ENCODE results near the gene PRDM11.

PRDM11 gene

GRCh38 chr11:45157247-45158209, 11.1 kb downstream of the PRDM11 start:
- DNase-seq = peak in 6 of 56 donors; percentile 14 to 61 (median 30)

GRCh38 chr11:45158210-45158731, 11.8 kb downstream of the PRDM11 start:
- peak in 1 of 56 donors; percentile 19 for DNase-seq

- DNase-seq = peak in 1 of 56 donors; percentile 20
Observed at GRCh38 chr11:45158891-45159605, 12.6 kb downstream of the PRDM11 start.

- no peak for DNase-seq
Observed at GRCh38 chr11:45159781-45160365, 13.4 kb downstream of the PRDM11 start.

DNA sequence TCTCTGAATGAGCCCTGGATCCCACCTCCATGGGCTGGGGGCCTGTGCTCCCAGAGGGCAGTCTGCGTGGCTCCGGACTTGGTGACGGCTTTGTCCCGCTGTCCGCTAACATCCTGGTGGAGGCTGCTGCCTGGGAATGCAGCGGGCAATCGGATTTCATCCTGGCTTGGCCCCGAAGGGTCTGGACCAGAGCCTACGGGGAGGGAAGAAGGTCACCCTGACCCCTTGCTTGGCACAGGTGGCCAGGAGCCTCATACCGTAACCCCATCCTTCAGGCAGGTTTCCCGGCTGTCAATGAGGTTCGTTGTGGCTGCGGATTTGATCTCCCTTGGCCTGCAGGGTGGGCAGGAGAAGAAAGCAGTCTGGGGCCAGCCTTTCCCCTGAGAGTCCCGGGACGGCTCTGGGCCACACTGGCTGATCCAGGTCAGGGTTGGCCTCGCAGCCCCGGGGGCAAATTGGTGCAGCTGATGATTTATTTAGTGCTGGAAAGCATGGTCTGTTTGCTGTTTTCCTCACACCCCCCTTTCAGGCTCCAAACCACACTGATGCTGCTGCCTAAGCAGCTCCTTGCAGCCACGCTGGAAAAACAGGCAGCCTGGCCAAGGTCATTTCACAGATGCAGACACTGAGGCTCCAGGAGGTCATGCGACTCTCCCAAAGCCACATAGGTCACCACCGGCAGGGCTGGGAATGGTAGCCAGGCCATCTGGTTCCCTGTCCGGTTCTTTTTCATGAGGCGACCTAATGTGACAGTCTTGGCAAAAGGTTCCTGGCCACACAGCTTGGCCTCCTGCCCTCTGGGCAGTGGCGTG, 15.0 kb downstream of the PRDM11 start:
- peak in 6 of 56 donors; percentile 19 to 47 (median 28) for DNase-seq

DNA sequence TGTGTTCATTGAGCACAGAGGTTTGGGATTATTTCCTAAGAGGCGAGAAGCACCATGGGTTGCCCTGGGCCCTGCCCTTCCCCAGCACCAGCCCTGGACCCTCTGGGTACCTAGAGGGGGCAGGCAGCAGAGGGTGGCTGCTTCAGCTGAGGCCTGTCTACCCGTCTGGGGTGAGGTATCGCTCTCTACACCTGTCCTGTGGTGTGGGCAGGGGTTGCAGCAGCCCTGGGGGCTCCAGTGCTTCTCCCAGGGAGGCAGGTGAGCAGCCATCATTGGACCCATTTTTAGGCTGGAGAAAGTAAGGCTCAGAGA, 15.6 kb downstream of the PRDM11 start:
- DNase-seq = no peak

DNA sequence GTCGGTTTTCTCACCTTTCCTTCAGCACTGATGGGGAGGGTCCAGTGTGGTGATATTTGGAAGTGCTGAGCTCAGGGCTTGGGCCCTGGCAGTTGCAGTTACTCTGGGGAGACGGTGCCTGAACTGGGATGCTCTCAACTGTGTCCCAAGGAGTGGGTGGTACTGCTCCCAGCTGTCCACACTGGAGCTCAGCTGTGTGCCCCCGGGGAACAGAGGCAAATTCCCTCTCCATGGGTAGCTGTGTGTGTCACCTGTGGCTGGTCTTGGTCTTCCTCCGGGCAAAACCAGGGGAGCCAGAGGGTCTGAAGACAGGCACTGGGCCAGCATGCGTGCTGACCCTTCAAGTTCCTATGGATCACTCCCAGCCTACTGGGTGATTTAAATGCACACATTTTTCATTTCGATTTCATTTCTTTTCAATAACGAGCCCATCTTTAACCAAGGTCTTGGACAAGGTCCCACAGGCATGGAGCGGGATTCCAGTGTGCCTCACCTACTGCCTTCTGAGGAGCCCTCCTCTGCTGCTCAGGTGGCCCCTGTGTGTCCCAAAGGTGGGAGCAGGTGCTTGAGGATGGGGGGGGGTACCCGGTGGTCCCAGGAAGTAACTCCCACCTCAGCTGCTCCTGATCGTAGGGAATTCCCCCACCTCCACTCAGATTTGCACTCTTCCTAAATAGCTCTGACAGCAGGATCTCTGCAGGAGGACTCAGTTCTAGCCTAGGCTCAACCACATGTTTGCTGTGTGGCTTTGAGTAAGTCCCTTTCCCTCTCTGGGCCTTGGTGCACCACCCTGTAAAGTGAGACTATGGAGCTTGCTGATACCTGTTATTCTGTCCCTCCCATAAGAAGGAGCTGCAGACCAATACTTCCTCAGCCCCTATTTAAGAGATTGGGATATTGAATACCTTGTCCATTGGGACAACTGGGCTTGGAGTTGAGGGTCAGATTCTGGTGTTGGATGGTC, 16.8 kb downstream of the PRDM11 start:
- no peak for DNase-seq

- DNase-seq = peak in 15 of 56 donors; percentile 10 to 60 (median 42)
Observed at GRCh38 chr11:45163956-45164575, 17.6 kb downstream of the PRDM11 start.

DNA sequence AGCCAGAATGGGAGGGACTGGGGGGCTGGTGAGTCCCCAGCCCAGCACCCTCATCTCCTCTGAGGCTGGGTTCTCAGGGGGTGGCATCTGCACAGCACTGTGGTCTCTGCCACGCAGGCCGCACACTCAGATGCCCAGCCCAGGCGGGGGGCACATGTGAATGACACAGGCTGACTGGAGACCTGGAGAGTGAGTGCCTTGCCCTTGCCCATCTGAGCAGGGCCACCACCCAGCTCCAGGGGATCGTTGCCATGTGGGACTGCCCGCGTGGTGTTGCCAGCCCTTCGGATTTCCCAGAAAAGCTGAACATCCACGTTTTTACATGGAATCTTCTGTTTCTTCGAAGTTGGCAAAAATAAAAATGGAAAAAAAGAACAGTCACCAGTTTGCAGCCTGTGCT, 18.9 kb downstream of the PRDM11 start:
- DNase-seq = no peak

DNA sequence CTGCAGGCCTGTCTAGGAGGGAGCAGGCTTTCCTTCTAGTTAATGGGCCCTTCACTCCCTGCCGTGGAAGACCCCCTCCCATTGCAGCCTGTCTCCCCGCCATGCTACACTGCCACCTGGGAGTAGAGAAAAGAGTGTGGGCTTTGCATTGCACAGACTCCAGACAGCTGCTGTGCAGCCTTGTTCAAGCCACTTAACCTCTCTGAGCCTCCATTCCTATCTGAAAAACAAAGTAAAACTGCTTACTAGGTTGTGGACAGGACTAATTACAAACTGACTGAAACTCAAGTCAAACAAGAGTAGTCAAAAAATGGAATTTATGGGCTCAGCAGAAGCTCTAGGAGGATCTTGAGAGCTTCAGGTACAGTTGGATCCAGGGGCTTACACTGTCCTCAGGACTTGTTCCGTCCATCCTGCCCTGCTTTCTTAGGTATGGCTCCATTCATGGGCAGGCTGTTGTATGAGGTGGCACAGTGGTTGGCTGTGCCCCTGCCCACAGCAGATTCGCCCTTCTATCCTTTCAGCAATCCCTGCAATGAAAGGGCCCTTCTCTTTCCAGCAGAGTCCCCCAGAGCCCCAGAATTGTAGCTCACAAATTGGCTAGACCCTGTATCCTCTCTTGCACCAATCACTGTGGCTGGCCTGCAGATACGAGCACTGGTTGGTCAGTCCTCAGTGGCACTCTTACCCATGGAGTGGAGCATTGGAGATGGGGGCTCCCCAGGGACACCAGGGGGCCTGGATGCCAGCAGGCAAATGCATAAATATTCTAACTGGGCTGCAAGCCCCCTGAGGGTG, 19.6 kb downstream of the PRDM11 start:
- DNase-seq = no peak

DNA sequence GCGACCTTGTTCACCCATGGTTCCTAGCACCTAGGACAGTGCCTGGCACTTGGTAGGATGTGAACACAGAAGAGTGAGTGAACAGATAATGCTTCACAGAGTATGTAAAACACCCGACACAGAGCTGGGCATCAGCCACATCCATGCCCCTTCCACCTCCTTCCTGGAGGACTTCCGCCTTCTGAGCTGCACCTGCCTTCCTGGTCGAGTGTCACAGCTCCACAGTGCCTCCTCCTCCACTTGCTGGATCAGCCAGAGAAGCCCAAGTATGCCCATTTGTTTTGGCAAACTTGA, 20.1 kb downstream of the PRDM11 start:
- DNase-seq = no peak

DNA sequence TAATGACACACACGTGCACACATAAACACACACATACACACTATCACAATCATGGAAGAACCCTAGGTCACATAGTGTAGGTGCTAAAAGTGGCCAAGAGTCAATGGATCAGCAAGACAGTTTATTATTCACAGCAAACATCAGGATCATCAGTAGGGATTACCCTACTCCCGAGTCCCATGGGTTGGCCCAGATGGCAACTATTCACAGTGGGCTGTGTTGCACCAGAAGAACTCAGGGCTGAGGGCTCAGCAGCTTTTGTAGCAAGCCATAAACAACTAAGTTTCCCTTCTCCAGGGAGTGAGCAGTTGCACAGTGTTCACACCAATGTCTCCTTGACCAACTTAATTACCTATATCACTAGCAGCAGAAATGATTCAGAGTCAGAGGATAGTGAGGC, 20.8 kb downstream of the PRDM11 start:
- DNase-seq = no peak

DNA sequence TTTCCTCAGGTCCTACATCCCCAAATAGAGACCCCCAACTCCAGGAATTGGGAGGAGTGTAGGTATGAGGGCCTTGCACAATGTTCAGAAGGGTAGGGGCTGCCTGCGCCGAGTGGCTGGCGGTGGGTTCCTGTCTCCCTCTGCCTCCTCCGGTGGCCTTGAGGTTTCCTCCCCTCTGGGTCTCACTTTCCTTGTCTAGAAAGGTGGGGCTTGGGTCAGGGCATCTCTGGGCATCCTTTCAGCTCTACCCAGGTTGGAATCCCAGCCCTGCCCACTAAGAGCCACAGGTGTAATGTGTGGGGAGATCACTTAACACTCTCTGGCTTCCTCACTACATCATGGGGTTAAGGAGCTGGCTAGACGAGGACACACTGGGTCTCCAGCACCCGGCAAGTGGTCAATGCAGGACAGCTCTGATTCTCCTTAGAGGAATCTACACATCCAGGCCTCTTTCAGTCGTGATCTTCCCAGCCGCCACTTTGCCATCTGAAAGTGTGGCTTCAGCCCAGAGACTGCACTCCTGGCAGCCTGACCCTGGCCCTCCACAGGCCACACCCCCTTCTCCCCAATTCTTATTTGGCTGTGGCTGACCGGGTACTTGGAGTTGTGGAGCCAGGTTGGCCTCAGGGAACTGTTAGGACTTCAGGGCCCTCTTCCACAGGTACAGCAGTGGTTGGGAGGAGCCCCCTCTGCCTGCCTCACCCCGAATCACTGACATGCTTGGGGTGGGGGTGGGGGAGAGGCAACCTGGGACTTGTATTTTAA, 22.1 kb downstream of the PRDM11 start:
- no peak for DNase-seq

DNA sequence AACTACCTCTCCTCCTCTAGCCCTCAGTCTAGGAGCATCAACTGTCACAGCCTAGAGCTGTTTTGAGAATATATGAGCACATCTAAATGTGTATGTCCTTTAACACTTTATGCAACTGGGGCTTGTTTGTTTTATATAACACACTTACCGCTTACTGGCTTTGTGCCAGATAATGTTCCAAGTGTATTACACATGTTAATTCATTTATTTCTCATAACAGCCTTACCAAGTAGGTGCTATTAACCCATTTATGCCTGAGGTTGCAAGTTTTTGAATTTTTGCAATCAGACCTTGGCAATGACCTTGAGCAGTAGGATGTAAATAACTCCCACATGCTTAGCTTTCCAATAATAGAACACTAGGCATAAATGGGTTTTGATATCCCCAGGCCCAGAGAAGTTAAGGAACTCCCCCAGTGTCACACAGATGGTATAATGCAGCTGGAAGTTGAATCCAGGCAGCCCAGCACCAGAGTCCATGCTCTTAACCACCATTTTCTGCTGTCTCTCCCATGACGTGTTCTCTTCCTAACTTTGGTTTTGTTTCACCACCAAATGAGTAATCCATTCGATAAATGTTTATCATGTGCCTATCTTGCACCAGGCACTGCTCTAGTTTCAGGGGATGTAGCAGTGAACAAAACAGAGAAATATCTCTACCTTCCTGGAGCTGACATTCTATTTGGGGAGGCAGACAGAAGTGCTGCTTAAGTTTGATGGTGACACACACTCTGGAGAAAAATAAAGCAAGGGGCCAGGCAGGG, 23.1 kb downstream of the PRDM11 start:
- no peak for DNase-seq

DNA sequence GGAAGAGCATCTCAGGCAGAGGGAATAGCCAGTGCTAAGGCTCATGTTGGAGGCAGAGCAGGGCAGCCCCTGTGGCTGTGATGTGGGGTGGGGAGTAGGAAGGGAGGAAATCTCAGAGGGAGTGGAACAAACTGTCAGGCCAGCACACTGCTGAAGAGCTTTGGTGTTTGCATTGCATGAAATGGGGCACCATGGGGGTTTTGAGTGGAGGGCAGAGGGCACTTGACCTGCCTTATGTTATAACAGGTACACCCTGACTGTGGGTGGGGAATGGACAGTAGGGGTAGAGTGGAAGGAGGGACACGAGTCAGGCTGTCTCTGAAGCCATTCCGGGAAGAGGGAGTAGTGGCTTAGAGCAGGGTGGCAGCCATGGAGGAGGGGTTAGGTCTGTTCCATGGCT, 24.0 kb downstream of the PRDM11 start:
- no peak for DNase-seq

GRCh38 chr11:45171550-45171949, 25.1 kb downstream of the PRDM11 start:
- DNase-seq = no peak

- DNase-seq = no peak
Observed at GRCh38 chr11:45173064-45173463, 26.6 kb downstream of the PRDM11 start.

All from nucleus accumbens (tissue), 56 donors.